Ovary (tissue), 3 donors: ENCODE results near the gene AMBRA1.

ENCODE experiments used
- CTCF ChIP-seq, 3 donors: fragments of 450-650 bp in 2 of 3; fragments of 200-600 bp in 1 of 3; IDR thresholded peaks; one replicate each; pipeline versions ENCODE4 v1.5.1 to v1.8.0; 2016 to 2022; ENCODE audit warnings: antibody characterized with exemption in 3 of 3, mild to moderate bottlenecking in 1 of 3
- EP300 ChIP-seq: sonication (generic); formaldehyde crosslinking; IDR thresholded peaks from one replicate; pipeline ENCODE4 v1.6.1; 2017; ENCODE audit warnings: antibody characterized with exemption
- POLR2A ChIP-seq: fragments of 450-650 bp; IDR thresholded peaks from one replicate; pipeline ENCODE4 v1.6.1; 2017; ENCODE audit warnings: antibody characterized with exemption, mild to moderate bottlenecking, moderate library complexity
- donor health status: DM: no; HTN: no; CAD: no.

- TF ChIP-seq CTCF (IDR thresholded peaks at IDR 0.05) (no peak), POLR2A (no peak), EP300 (no peak)
Measured at GRCh38 chr11:46429717-46430116, 164.1 kb downstream of the AMBRA1 start.
